ENCODE measurements around the gene PCID2. TPM values are rescaled to one million over a fixed set of nuclear protein-coding genes. Genes with fewer than 3 reads are reported as not detected.

Gene PCID2
- total and polyA plus RNA-seq, 8 donors = 17.3 to 33.9 (median 21.0) TPM

GRCh38 chr13:113140677-113141600 lies 67.5 kb downstream of the PCID2 start:
- H3K4me1 ChIP-seq = no peaks in the 10 kb centered on the region
- DNase-seq = peak in 1 of 6 donors; percentile 48
- TF ChIP-seq CTCF (IDR thresholded peaks at IDR 0.05) = no peak
- H3K4me3 ChIP-seq = no peak overlapping the region
- no peaks in the 10 kb centered on the region for H3K27me3 ChIP-seq
- H3K36me3 ChIP-seq = no peaks in the 10 kb centered on the region
- intact Hi-C loops (cut with DNase I) = no loop called here
- no peak for ATAC-seq
- H3K27ac ChIP-seq = no peak overlapping the region
- no peaks in the 10 kb centered on the region for H3K9me3 ChIP-seq
- WGBS, 2 donors = 87 to 91% methylated on average over 26 of the region's 26 CpGs
- FAIRE-seq = no peak

- Histone ChIP-seq H3K4me1 (no peaks in the 10 kb centered on the region), H3K4me3 (no peak overlapping the region), H3K27me3 (no peaks in the 10 kb centered on the region), H3K27ac (no peak overlapping the region), H3K36me3 (no peaks in the 10 kb centered on the region), H3K9me3 (no peaks in the 10 kb centered on the region)
- no peak for ATAC-seq
- no peak for TF ChIP-seq CTCF (IDR thresholded peaks at IDR 0.05)
- WGBS, 2 donors = 69 to 73% methylated on average over 5 of the region's 5 CpGs
- FAIRE-seq = no peak
- no peak for DNase-seq
- intact Hi-C loops (cut with DNase I) = no loop called here
Observed at GRCh38 chr13:113139577-113139976, 68.9 kb downstream of the PCID2 start.

- 61 to 71% methylated on average over 16 of the region's 16 CpGs for WGBS, 2 donors
- intact Hi-C loops (cut with DNase I) = no loop called here
- Histone ChIP-seq H3K9me3 (no peaks in the 10 kb centered on the region), H3K27ac (no peak overlapping the region), H3K4me1 (no peaks in the 10 kb centered on the region), H3K27me3 (no peaks in the 10 kb centered on the region), H3K36me3 (no peaks in the 10 kb centered on the region), H3K4me3 (no peak overlapping the region)
- FAIRE-seq = no peak
- no peak for DNase-seq
- ATAC-seq = no peak
- TF ChIP-seq CTCF (IDR thresholded peaks at IDR 0.05) = no peak
Observed at GRCh38 chr13:113138792-113139551, 69.5 kb downstream of the PCID2 start.

- H3K36me3 ChIP-seq = no peaks in the 10 kb centered on the region
- H3K27me3 ChIP-seq = no peaks in the 10 kb centered on the region
- no peak for TF ChIP-seq CTCF (IDR thresholded peaks at IDR 0.05)
- DNase-seq = no peak
- no peaks in the 10 kb centered on the region for H3K9me3 ChIP-seq
- H3K4me3 ChIP-seq = no peak overlapping the region
- H3K27ac ChIP-seq = no peak overlapping the region
- no peaks in the 10 kb centered on the region for H3K4me1 ChIP-seq
- ATAC-seq = peak in 3 of 4 donors; percentile 29 to 58 (median 45)
- 70 to 72% methylated on average over 11 of the region's 11 CpGs for WGBS, 2 donors
- intact Hi-C loops (cut with DNase I) = no loop called here
- FAIRE-seq = no peak
Observed at GRCh38 chr13:113137691-113138298, 70.7 kb downstream of the PCID2 start.

Data from pancreas (tissue), 10 donors.